GM12878 (cell line): ENCODE data around the gene GAL3ST2.

Source experiments
- GABPA ChIP-seq: IDR thresholded peaks from 2 replicates; pipeline ENCODE4 v1.6.1; 2014; ENCODE audit warnings: antibody characterized with exemption, low read depth, mild to moderate bottlenecking, inconsistent platforms
- TCF3 ChIP-seq: IDR thresholded peaks from 2 replicates; pipeline ENCODE4 v1.6.1; 2012; ENCODE audit warnings: low read depth, mild to moderate bottlenecking, low read length, borderline replicate concordance; ENCODE audit not compliant: insufficient read depth
- TF ChIP-seq, protein P1 (sequence below): fragments of 450-650 bp; IDR thresholded peaks from 2 replicates; pipeline ENCODE4 v1.6.1; 2017; ENCODE audit warnings: mild to moderate bottlenecking, moderate library complexity
- TF ChIP-seq, protein P2 (sequence below), 3 experiments: IDR thresholded peaks in 2 of 3; conservative IDR thresholded peaks in 1 of 3; 2 replicates each; pipeline ENCODE4 v1.5.1; 2011; ENCODE audit warnings: low read depth in 3 of 3, low read length in 3 of 3, mild to moderate bottlenecking in 3 of 3, control low read depth in 2 of 3, moderate library complexity in 2 of 3, inconsistent platforms in 1 of 3, mixed read lengths in 1 of 3; ENCODE audit not compliant: control insufficient read depth in 2 of 3, insufficient read depth in 1 of 3; ENCODE audit errors: extremely low read depth in 1 of 3

DNA sequence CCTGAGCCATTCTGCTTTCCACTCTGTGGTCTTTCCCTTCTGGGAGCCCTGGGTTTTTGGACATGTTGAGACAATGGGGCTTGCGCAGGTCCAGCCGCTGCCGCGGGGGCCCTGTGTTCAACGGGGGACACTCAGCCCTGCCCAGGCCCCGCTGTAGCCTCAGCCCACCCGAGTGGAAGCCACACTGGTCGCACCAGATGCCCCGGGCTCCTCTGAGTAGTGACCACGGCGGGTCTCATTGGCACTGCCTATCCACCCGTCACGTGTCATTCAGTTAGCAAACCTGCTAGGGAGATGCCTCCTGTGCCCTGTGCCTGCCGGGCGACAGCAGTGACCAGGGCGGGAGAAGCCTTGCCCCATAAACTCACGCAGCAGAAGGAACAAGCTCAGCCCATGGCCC is 23.1 kb upstream of the GAL3ST2 start:
- TF ChIP-seq GABPA (no peak), TCF3 (no peak)
- TF ChIP-seq, protein P1, sequence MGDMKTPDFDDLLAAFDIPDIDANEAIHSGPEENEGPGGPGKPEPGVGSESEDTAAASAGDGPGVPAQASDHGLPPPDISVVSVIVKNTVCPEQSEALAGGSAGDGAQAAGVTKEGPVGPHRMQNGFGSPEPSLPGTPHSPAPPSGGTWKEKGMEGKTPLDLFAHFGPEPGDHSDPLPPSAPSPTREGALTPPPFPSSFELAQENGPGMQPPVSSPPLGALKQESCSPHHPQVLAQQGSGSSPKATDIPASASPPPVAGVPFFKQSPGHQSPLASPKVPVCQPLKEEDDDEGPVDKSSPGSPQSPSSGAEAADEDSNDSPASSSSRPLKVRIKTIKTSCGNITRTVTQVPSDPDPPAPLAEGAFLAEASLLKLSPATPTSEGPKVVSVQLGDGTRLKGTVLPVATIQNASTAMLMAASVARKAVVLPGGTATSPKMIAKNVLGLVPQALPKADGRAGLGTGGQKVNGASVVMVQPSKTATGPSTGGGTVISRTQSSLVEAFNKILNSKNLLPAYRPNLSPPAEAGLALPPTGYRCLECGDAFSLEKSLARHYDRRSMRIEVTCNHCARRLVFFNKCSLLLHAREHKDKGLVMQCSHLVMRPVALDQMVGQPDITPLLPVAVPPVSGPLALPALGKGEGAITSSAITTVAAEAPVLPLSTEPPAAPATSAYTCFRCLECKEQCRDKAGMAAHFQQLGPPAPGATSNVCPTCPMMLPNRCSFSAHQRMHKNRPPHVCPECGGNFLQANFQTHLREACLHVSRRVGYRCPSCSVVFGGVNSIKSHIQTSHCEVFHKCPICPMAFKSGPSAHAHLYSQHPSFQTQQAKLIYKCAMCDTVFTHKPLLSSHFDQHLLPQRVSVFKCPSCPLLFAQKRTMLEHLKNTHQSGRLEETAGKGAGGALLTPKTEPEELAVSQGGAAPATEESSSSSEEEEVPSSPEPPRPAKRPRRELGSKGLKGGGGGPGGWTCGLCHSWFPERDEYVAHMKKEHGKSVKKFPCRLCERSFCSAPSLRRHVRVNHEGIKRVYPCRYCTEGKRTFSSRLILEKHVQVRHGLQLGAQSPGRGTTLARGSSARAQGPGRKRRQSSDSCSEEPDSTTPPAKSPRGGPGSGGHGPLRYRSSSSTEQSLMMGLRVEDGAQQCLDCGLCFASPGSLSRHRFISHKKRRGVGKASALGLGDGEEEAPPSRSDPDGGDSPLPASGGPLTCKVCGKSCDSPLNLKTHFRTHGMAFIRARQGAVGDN: no peak
- TF ChIP-seq, protein P2, sequence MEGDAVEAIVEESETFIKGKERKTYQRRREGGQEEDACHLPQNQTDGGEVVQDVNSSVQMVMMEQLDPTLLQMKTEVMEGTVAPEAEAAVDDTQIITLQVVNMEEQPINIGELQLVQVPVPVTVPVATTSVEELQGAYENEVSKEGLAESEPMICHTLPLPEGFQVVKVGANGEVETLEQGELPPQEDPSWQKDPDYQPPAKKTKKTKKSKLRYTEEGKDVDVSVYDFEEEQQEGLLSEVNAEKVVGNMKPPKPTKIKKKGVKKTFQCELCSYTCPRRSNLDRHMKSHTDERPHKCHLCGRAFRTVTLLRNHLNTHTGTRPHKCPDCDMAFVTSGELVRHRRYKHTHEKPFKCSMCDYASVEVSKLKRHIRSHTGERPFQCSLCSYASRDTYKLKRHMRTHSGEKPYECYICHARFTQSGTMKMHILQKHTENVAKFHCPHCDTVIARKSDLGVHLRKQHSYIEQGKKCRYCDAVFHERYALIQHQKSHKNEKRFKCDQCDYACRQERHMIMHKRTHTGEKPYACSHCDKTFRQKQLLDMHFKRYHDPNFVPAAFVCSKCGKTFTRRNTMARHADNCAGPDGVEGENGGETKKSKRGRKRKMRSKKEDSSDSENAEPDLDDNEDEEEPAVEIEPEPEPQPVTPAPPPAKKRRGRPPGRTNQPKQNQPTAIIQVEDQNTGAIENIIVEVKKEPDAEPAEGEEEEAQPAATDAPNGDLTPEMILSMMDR (IDR thresholded peaks at IDR 0.05 in 2 of 3, conservative IDR thresholded peaks at IDR 0.05 in 1 of 3; ENCODE audit: control insufficient read depth in 2 of 3, extremely low read depth in 1 of 3, insufficient read depth in 1 of 3, low read depth in 3 of 3, low read length in 3 of 3): no peak
